Esophagus muscularis mucosa (tissue), 4 donors: ENCODE data around the gene CYP26B1.

Source experiments
- EP300 ChIP-seq: sonication (generic); formaldehyde crosslinking; IDR thresholded peaks from one replicate; pipeline ENCODE4 v1.6.1; 2017; ENCODE audit warnings: antibody characterized with exemption
- POLR2A ChIP-seq: fragments of 450-650 bp; IDR thresholded peaks from one replicate; pipeline ENCODE4 v1.6.1; 2017; ENCODE audit warnings: antibody characterized with exemption, moderate library complexity, mild to moderate bottlenecking, low read depth
- POLR2AphosphoS5 ChIP-seq, 2 donors: sonication (generic); formaldehyde crosslinking; IDR thresholded peaks; one replicate each; pipeline ENCODE4 v1.6.1; 2017; ENCODE audit warnings: antibody characterized with exemption in 2 of 2
- TF ChIP-seq, protein P1 (sequence below), 3 experiments: fragments of 200-600 bp in 2 of 3; fragments of 450-650 bp in 1 of 3; sonication (generic) in 2 of 3; IDR thresholded peaks; one replicate each; pipeline ENCODE4 v1.5.1; 2017 to 2019; ENCODE audit warnings: antibody characterized with exemption in 3 of 3, mild to moderate bottlenecking in 2 of 3, moderate library complexity in 1 of 3

- TF ChIP-seq, protein P1, sequence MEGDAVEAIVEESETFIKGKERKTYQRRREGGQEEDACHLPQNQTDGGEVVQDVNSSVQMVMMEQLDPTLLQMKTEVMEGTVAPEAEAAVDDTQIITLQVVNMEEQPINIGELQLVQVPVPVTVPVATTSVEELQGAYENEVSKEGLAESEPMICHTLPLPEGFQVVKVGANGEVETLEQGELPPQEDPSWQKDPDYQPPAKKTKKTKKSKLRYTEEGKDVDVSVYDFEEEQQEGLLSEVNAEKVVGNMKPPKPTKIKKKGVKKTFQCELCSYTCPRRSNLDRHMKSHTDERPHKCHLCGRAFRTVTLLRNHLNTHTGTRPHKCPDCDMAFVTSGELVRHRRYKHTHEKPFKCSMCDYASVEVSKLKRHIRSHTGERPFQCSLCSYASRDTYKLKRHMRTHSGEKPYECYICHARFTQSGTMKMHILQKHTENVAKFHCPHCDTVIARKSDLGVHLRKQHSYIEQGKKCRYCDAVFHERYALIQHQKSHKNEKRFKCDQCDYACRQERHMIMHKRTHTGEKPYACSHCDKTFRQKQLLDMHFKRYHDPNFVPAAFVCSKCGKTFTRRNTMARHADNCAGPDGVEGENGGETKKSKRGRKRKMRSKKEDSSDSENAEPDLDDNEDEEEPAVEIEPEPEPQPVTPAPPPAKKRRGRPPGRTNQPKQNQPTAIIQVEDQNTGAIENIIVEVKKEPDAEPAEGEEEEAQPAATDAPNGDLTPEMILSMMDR (IDR thresholded peaks at IDR 0.05): no peak
- TF ChIP-seq POLR2AphosphoS5 (IDR thresholded peaks at IDR 0.05) (no peak), POLR2A (no peak), EP300 (no peak)
Measured at GRCh38 chr2:72109291-72109690, 38.4 kb downstream of the CYP26B1 start.
